GM18873 (cell line): ENCODE data around the gene ST8SIA4.

Experiments used
- ATAC-seq: cut with Tn5 transposase; IDR thresholded peaks from one replicate; pipeline ENCODE4 v1.9.1; 2021; ENCODE audit warnings: mild to moderate bottlenecking, moderate library complexity, moderate number of reproducible peaks; ENCODE audit not compliant: unreplicated experiment, low FRiP score

ST8SIA4 gene

GRCh38 chr5:100903039-100903887 is at the start of gene ST8SIA4:
Gene ST8SIA4 (minus strand): TSS chr5:100903282. CDS start chr5:100902955, 327 bp downstream.
- peak; percentile 72 for ATAC-seq

GRCh38 chr5:100950985-100951384 is 47.9 kb upstream of the ST8SIA4 start:
- ATAC-seq: no peak

GRCh38 chr5:100913298-100913697 is 10.2 kb upstream of the ST8SIA4 start:
- ATAC-seq: no peak

- ATAC-seq: no peak
Measured at GRCh38 chr5:100909034-100909433, 6.0 kb upstream of the ST8SIA4 start.

- ATAC-seq: no peak
Measured at GRCh38 chr5:100905259-100905914, 2.3 kb upstream of the ST8SIA4 start.

- ATAC-seq: peak; percentile 20
Measured at GRCh38 chr5:100904259-100904861, 1.3 kb upstream of the ST8SIA4 start.

GRCh38 chr5:100902440-100903038 is 543 bp downstream of the ST8SIA4 start:
- no peak for ATAC-seq

GRCh38 chr5:100901821-100902341 is 1.2 kb downstream of the ST8SIA4 start:
- no peak for ATAC-seq

GRCh38 chr5:100900796-100901781 is 2.0 kb downstream of the ST8SIA4 start:
- ATAC-seq: peak; percentile 36

GRCh38 chr5:100900142-100900795 is 2.8 kb downstream of the ST8SIA4 start:
- no peak for ATAC-seq

- no peak for ATAC-seq
Measured at GRCh38 chr5:100899675-100900074, 3.4 kb downstream of the ST8SIA4 start.

- ATAC-seq: no peak
Measured at GRCh38 chr5:100898504-100899346, 4.4 kb downstream of the ST8SIA4 start.

GRCh38 chr5:100896054-100896453 is 7.0 kb downstream of the ST8SIA4 start:
- no peak for ATAC-seq

- ATAC-seq: peak; percentile 75
Measured at GRCh38 chr5:100890461-100891008, 12.5 kb downstream of the ST8SIA4 start.

GRCh38 chr5:100889896-100890295 is 13.2 kb downstream of the ST8SIA4 start:
- ATAC-seq: no peak

GRCh38 chr5:100889165-100889743 is 13.8 kb downstream of the ST8SIA4 start:
- peak; percentile 68 for ATAC-seq

GRCh38 chr5:100877274-100877673 is 25.8 kb downstream of the ST8SIA4 start:
- ATAC-seq: no peak
